GM12801 (cell line): ENCODE measurements around the gene CKLF.

Experiments
- TF ChIP-seq, protein P1 (sequence below): IDR thresholded peaks from one replicate; pipeline ENCODE4 v1.5.1; 2011; ENCODE audit warnings: control low read depth; ENCODE audit not compliant: insufficient read length; ENCODE audit errors: extremely low read depth

The CKLF gene

DNA sequence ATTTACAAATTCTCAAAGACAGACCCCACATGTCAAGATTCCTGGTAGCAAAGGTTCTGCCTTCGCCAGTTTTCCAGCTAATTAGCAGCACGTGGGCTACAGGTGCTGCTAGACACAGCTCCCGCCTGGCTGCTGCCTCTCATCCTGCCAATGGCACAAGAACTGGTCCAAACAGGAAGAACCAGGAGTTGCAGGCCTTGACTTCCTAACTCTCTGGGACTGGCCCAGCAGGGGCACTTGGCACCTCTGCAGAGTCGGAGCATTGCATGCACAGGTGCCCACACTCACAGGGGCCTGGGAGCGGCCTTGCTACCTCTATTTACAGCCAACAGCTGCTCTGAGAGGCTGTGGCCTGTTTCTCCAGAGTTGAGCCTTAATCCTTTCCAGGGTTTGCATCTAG lies 42.1 kb upstream of the CKLF start:
- TF ChIP-seq, protein P1, sequence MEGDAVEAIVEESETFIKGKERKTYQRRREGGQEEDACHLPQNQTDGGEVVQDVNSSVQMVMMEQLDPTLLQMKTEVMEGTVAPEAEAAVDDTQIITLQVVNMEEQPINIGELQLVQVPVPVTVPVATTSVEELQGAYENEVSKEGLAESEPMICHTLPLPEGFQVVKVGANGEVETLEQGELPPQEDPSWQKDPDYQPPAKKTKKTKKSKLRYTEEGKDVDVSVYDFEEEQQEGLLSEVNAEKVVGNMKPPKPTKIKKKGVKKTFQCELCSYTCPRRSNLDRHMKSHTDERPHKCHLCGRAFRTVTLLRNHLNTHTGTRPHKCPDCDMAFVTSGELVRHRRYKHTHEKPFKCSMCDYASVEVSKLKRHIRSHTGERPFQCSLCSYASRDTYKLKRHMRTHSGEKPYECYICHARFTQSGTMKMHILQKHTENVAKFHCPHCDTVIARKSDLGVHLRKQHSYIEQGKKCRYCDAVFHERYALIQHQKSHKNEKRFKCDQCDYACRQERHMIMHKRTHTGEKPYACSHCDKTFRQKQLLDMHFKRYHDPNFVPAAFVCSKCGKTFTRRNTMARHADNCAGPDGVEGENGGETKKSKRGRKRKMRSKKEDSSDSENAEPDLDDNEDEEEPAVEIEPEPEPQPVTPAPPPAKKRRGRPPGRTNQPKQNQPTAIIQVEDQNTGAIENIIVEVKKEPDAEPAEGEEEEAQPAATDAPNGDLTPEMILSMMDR: no peak

DNA sequence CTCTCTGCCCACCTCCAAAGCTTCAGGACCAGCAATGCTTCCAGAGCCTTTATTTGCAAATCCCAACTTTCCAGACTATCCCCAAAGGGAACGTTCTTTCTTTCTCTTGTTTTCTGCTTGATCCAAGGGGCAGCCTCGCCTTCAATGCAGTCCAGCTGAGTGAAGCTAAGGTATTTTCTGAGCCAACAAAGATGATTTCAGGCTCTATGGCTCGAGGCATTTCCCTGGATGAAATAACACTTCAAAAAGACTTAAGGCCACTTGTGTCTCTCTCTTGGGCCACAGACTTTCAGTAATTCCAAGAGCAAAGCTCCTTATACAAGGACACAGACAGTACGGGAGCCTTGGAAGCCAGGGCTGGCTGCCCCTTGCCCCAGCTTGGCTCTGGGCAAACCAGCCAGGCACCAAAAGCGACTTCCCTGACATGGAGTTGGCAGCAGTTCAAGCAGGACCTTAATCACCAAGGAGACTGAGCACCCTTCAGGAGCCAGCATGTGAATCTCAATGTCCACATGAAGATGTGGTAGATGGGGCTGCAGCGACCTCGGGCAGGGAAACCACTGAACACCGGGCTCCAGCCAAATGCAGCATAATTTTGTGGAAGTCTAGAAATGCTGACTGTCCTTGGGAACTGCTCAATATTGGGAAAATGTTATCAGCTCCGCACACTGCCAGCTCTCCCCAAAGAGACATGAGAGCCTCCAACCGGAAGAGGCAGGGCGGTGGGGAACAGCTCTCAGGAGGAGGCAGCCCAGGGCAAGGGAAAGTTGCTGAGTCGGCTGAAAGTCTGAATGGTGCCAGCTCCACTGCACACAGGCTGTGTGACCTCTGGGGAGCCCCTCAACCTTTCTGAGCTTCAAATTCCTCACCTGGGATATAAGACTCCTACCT lies 41.4 kb upstream of the CKLF start:
- TF ChIP-seq, protein P1: no peak

DNA sequence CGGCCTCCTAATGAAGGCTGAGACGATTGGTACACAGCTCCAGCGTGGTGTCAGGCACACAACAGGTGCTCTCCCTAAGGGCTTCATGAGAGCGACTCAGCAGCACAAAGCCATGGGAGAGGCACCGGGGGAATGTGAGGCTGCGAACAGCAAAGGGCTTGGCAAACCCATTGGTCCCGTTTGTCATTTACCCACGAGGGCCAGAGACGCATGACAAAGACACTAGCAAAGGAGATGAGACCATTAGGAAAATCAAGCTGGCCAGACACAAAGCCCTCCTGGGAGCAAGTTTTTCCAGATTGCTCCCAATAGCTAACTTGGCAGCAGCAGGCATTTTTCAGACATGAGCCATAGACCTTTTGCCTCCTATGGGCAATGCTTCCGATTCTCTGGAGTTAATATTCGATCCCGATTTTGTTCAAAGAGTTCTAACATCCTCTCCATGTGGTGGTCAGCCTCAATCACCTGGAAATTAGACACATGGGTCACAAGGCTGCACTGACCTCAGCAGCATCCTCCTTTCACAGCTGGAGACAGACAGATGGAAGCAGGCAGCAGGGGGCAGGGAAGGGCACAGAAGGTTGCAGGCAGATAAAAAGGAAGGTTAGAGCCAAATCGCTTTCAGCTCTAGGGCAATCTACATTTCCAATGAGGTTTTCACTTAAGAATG lies 40.6 kb upstream of the CKLF start:
- TF ChIP-seq, protein P1: no peak

DNA sequence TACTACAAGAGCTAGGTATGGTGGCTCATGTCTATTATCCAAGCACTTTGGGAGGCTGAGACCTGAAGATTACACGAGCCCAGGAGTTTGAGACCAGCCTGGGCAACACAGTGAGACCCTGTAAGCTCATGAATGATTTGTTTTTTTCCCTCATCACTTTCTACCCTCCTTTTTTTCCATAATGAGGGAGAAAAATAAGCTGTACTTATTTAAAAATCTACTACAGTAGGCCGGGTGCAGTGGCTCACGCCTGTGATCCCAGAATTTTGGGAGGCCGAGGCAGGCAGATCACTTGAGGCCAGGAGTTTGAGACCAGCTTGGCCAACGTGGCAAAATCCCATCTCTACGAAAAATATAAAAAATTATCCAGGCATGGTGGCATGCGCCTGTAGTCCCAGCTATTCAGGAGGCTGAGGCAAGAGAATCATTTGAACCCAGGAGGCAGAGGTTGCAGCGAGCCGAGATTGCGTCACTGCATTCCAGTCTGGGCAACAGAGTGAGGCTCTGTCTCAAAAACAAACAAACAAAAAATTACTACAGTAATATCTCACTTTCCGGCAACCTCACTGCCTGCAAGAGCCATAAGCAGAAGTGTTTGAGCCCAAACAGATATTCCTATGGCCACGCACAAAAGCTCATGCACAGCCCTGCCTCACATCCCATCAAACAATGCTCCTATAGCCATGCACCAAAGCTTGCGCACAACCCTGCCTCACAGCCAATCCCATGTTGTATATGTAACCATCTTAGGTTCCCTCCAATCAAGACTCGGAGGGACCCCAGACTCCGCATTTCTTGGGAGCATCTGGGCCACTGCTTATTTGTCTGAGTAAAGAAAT lies 39.9 kb upstream of the CKLF start:
- TF ChIP-seq, protein P1: no peak

DNA sequence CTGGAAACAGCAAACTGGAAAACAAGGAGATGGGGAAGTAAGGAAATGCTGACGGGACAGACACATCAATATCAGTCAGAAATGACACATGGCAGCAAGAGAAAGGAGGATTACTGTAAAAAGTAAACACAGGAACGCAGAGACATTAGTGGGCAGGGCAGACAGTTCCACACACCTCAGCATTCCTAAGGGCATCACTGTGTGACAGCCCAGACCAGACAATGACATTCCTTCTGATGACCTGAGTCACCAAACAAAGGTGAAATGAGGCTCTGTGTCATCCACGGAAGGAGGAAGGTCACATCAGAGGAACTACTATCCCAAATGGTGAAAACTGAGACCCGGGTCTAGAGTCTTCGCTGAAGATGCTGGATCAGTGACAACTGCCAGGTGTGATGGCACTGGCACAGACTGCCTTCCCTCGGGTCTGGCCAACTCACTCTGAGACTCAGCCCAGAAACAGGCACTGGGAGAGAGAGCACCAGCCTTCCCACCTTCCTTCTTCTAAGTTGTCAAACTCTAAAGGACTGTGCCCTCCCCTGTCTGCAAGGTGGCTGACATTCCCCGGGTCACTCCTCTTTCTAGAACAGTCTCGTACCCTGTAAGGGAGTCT lies 39.2 kb upstream of the CKLF start:
- TF ChIP-seq, protein P1: no peak

- TF ChIP-seq, protein P1: no peak
Measured at GRCh38 chr16:66515596-66516508, 36.5 kb upstream of the CKLF start.
